HEK293 (cell line): ENCODE results near the gene GDAP1L1.

Source experiments
- CTCF ChIA-PET: fragments of 350-600 bp; formaldehyde crosslinking; extraction: SDS; loops from one replicate; lab custom pipeline; 2021; ENCODE audit warnings: antibody characterized with exemption; lab: Yijun Ruan, JAX
- POLR2A ChIA-PET: fragments of 300-600 bp; formaldehyde crosslinking; extraction: SDS; loops from one replicate; lab custom pipeline; 2020; ENCODE audit warnings: antibody characterized with exemption, inconsistent platforms; lab: Yijun Ruan, JAX
- H3K27ac ChIP-seq: fragments of 200-500 bp; sonication (Bioruptor generic); 2 replicates; pipeline ENCODE4 v1.5.1; 2014; ENCODE audit warnings: low read depth, low read length, control low read depth, inconsistent platforms; ENCODE audit errors: extremely low read depth
- H3K36me3 ChIP-seq, 2 experiments: fragments of 200-500 bp in 1 of 2; sonication (Bioruptor generic) in 1 of 2; 1 replicate in 1 of 2; 2 replicates in 1 of 2; pipeline ENCODE4 v1.5.1; 2014 to 2017; ENCODE audit warnings: inconsistent platforms in 2 of 2, low read length in 2 of 2; ENCODE audit not compliant: control insufficient read depth in 2 of 2, insufficient read depth in 1 of 2
- H3K4me1 ChIP-seq: fragments of 200-500 bp; sonication (Bioruptor generic); 2 replicates; pipeline ENCODE4 v1.5.1; 2014; ENCODE audit warnings: mild to moderate bottlenecking, low read length, inconsistent platforms; ENCODE audit not compliant: control insufficient read depth, insufficient read depth
- H3K4me3 ChIP-seq: 2 replicates; pipeline ENCODE4 v1.5.1; 2011; ENCODE audit warnings: low read depth, mild to moderate bottlenecking, control low read depth, low read length, moderate library complexity
- H3K9me3 ChIP-seq: fragments of 200-500 bp; sonication (Bioruptor generic); 2 replicates; pipeline ENCODE4 v1.5.1; 2014; ENCODE audit warnings: low read depth, low read length, inconsistent platforms; ENCODE audit not compliant: control insufficient read depth, insufficient read depth
- BCL11B ChIP-seq: fragments of 450-650 bp; formaldehyde crosslinking; IDR thresholded peaks from 2 replicates; pipeline ENCODE4 v1.5.1; 2016; ENCODE audit warnings: low read depth, missing biosample characterization, missing genetic modification characterization
- BCL6B ChIP-seq: fragments of 450-650 bp; formaldehyde crosslinking; IDR thresholded peaks from 2 replicates; pipeline ENCODE4 v1.5.1; 2017; ENCODE audit warnings: missing biosample characterization, missing genetic modification characterization
- GLIS2 ChIP-seq: fragments of 450-650 bp; formaldehyde crosslinking; IDR thresholded peaks from 2 replicates; pipeline ENCODE4 v1.5.1; 2016; ENCODE audit warnings: missing biosample characterization, missing genetic modification characterization
- PBX3 ChIP-seq: sonication (generic); formaldehyde crosslinking; IDR thresholded peaks from 2 replicates; pipeline ENCODE4 v1.8.1; 2022; ENCODE audit warnings: mild to moderate bottlenecking, moderate library complexity, missing genetic modification reagents
- PRDM2 ChIP-seq: fragments of 450-650 bp; formaldehyde crosslinking; IDR thresholded peaks from 2 replicates; pipeline ENCODE4 v1.5.1; 2016; ENCODE audit warnings: missing biosample characterization, missing genetic modification characterization, borderline replicate concordance
- TRIM28 ChIP-seq: IDR thresholded peaks from 2 replicates; pipeline ENCODE4 v1.6.1; 2011; ENCODE audit warnings: low read length, control low read depth, borderline replicate concordance
- ZBTB1 ChIP-seq: fragments of 450-650 bp; formaldehyde crosslinking; IDR thresholded peaks from 2 replicates; pipeline ENCODE4 v1.5.1; 2016; ENCODE audit warnings: missing biosample characterization, missing genetic modification characterization
- ZFHX2 ChIP-seq: fragments of 450-650 bp; formaldehyde crosslinking; conservative IDR thresholded peaks from 2 replicates; pipeline ENCODE4 v1.5.1; 2016; ENCODE audit warnings: missing biosample characterization, missing genetic modification characterization
- ZNF148 ChIP-seq: fragments of 450-650 bp; formaldehyde crosslinking; IDR thresholded peaks from 2 replicates; pipeline ENCODE4 v1.5.0; 2017; ENCODE audit warnings: missing biosample characterization, missing genetic modification characterization, borderline replicate concordance
- ZNF311 ChIP-seq: fragments of 450-650 bp; formaldehyde crosslinking; IDR thresholded peaks from 2 replicates; pipeline ENCODE4 v1.5.1; 2017; ENCODE audit warnings: missing biosample characterization, missing genetic modification characterization, borderline replicate concordance
- ZNF350 ChIP-seq: fragments of 450-650 bp; formaldehyde crosslinking; IDR thresholded peaks from 2 replicates; pipeline ENCODE4 v1.5.0; 2017; ENCODE audit warnings: missing biosample characterization, mild to moderate bottlenecking, missing genetic modification characterization
- ZNF354C ChIP-seq: fragments of 450-650 bp; formaldehyde crosslinking; IDR thresholded peaks from 2 replicates; pipeline ENCODE4 v1.5.1; 2016; ENCODE audit warnings: missing biosample characterization, missing genetic modification characterization, low read depth, borderline replicate concordance
- ZNF398 ChIP-seq: fragments of 450-650 bp; formaldehyde crosslinking; IDR thresholded peaks from 2 replicates; pipeline ENCODE4 v1.5.1; 2017; ENCODE audit warnings: missing biosample characterization, missing genetic modification characterization
- ZNF654 ChIP-seq: fragments of 450-650 bp; formaldehyde crosslinking; IDR thresholded peaks from 2 replicates; pipeline ENCODE4 v1.5.1; 2016; ENCODE audit warnings: low read depth, missing biosample characterization, missing genetic modification characterization
- ZNF701 ChIP-seq: fragments of 450-650 bp; formaldehyde crosslinking; IDR thresholded peaks from 2 replicates; pipeline ENCODE4 v1.5.1; 2016; ENCODE audit warnings: missing biosample characterization, missing genetic modification characterization
- TF ChIP-seq, protein P1 (sequence below): fragments of 450-650 bp; formaldehyde crosslinking; IDR thresholded peaks from 2 replicates; pipeline ENCODE4 v1.5.1; 2017; ENCODE audit warnings: missing biosample characterization, missing genetic modification characterization
- TF ChIP-seq, protein P2 (sequence below): fragments of 450-650 bp; IDR thresholded peaks from 2 replicates; pipeline ENCODE4 v1.5.1; 2018; ENCODE audit warnings: missing biosample characterization, mild to moderate bottlenecking, missing genetic modification characterization

The GDAP1L1 gene

DNA sequence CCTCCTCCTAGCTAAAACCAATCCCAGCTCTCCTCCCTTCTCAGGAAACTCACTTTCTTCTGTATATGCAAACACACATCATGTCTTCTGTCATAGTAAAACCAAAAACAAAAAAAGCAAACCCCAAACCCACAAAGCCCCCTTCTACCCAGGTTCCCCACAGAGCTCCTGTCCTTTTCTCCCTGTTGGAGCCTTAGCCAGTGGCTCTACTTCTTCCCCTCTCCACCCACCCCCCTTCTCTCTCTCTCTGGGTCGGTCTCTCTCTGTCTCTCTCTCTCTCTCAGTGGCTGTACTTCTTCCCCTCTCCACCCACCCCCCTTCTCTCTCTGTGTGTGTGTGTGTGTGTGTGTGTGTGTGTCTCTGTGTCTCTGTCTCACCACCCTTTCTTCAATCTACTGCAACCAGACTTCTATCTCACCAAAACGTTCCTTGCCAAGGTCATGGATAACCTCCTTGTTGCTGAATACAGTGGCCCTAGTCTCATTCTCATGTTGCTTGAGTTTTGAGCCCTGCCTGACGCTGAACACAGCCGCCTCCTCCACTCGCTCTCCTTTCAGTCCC lies 27.9 kb upstream of the GDAP1L1 start:
- no peaks in the 10 kb centered on the region for H3K4me1 ChIP-seq
- CTCF ChIA-PET: interaction anchor here (0.7 to 8.4 kb wide), 15 partner anchors 43 to 483 kb away, joined by 3 to 187 read pairs (median 5); partner anchors contain the start of gene FITM2
- no peak overlapping the region for H3K27ac ChIP-seq
- peak; percentile 44; the same call in 1 of the 2 replicates for TF ChIP-seq ZNF398 (tag by site-specific recombination)
- no peak for TF ChIP-seq ZNF350 (tag by site-specific recombination)
- 0 out of 2 replicates have a peak, but pooled peaks have one; percentile 25 for TF ChIP-seq ZFHX2
- TF ChIP-seq, protein P1, sequence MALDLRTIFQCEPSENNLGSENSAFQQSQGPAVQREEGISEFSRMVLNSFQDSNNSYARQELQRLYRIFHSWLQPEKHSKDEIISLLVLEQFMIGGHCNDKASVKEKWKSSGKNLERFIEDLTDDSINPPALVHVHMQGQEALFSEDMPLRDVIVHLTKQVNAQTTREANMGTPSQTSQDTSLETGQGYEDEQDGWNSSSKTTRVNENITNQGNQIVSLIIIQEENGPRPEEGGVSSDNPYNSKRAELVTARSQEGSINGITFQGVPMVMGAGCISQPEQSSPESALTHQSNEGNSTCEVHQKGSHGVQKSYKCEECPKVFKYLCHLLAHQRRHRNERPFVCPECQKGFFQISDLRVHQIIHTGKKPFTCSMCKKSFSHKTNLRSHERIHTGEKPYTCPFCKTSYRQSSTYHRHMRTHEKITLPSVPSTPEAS (tag by site-specific recombination): peak; percentile 49; the same call in 1 of the 2 replicates
- H3K9me3 ChIP-seq: no peaks in the 10 kb centered on the region
- POLR2A ChIA-PET: interaction anchor here (1.0 kb wide), 1 partner anchor 13 kb away, joined by 4 read pairs; no protein-coding TSS in a partner anchor
- H3K4me3 ChIP-seq: no peak overlapping the region
- H3K36me3 ChIP-seq: no peaks in the 10 kb centered on the region

- Histone ChIP-seq H3K4me3 (no peak overlapping the region), H3K9me3 (no peaks in the 10 kb centered on the region), H3K27ac (no peak overlapping the region), H3K4me1 (no peaks in the 10 kb centered on the region), H3K36me3 (no peaks in the 10 kb centered on the region)
- CTCF ChIA-PET: interaction anchor here (0.6 to 1.3 kb wide), 2 partner anchors 43 to 167 kb away, joined by 3 to 6 read pairs; no protein-coding TSS in a partner anchor
- POLR2A ChIA-PET: no interaction called here
- TF ChIP-seq GLIS2 (tag by site-specific recombination) (no peak), PBX3 (no peak), ZNF148 (no peak), ZNF311 (tag by site-specific recombination) (no peak), ZNF354C (no peak), BCL6B (tag by site-specific recombination) (no peak), ZNF701 (tag by site-specific recombination) (no peak), ZBTB1 (tag by site-specific recombination) (no peak), BCL11B (tag by site-specific recombination) (no peak), PRDM2 (tag by site-specific recombination) (no peak), ZNF654 (tag by site-specific recombination) (no peak), TRIM28 (no peak)
- TF ChIP-seq, protein P2, sequence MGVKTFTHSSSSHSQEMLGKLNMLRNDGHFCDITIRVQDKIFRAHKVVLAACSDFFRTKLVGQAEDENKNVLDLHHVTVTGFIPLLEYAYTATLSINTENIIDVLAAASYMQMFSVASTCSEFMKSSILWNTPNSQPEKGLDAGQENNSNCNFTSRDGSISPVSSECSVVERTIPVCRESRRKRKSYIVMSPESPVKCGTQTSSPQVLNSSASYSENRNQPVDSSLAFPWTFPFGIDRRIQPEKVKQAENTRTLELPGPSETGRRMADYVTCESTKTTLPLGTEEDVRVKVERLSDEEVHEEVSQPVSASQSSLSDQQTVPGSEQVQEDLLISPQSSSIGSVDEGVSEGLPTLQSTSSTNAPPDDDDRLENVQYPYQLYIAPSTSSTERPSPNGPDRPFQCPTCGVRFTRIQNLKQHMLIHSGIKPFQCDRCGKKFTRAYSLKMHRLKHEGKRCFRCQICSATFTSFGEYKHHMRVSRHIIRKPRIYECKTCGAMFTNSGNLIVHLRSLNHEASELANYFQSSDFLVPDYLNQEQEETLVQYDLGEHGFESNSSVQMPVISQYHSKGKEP: no peak
Observed at GRCh38 chr20:44219791-44220190, 27.3 kb upstream of the GDAP1L1 start.
